DOHH2 (cell line): Measurements from ENCODE around the gene TNPO2.

Experiments
- CTCF ChIP-seq: fragments of 200-600 bp; sonication (generic); IDR thresholded peaks from one replicate; pipeline ENCODE4 v1.5.1; 2014; ENCODE audit warnings: antibody characterized with exemption, mild to moderate bottlenecking, low read depth, low read length; ENCODE audit not compliant: poor library complexity, severe bottlenecking
- EZH2phosphoT487 ChIP-seq: fragments of 200-600 bp; sonication (generic); IDR thresholded peaks from 2 replicates; pipeline ENCODE4 v1.6.1; 2017; ENCODE audit warnings: borderline replicate concordance, mild to moderate bottlenecking, antibody characterized with exemption, low read length, moderate library complexity, mixed read lengths

- no peak for TF ChIP-seq CTCF
- TF ChIP-seq EZH2phosphoT487: no peak
Measured at GRCh38 chr19:12652219-12652618, 71.5 kb downstream of the TNPO2 start.
